ENCODE measurements around the gene BBS9. TPM values are rescaled to one million over a fixed set of nuclear protein-coding genes. Genes with fewer than 3 reads are reported as not detected.

BBS9 gene
- total and polyA plus RNA-seq, 2 donors (not counting 3 experiments of a cell fraction or from before 2014, with no cell fraction given) = 5.7 to 17.4 TPM

DNA sequence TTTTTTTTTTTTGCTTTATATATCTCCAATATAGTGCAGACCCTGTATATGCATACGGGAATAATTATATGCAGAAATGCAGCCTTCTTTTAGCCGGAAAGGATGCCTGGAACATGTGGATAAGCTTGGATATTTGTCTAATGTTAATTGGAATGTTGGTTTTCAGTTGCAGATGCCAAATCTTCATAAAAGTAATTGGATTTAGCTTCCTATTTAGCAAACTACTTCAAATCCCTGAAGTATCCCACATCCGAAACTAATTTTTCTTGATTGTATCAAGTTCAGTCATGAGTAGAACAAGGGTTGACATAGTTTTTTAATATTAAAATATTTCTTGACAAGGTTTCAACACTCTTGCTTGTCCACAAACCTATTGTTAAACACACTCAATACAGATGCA is 281.7 kb downstream of the BBS9 start:
- TF ChIP-seq POLR2A (IDR thresholded peaks at IDR 0.05; ENCODE audit: low read depth, low read length) (no peak), POLR2AphosphoS5 (IDR thresholded peaks at IDR 0.05; ENCODE audit: insufficient read depth, low read depth, low read length) (no peak), MYC (IDR thresholded peaks at IDR 0.05; ENCODE audit: low read depth, low read length) (no peak), EZH2 (IDR thresholded peaks at IDR 0.05; ENCODE audit: borderline replicate concordance, low read depth, low read length, severe bottlenecking) (no peak), GATA2 (IDR thresholded peaks at IDR 0.05; ENCODE audit: insufficient read depth, insufficient read length, low read depth, low read length) (no peak), JUN (IDR thresholded peaks at IDR 0.05; ENCODE audit: borderline replicate concordance, insufficient read depth, insufficient read length, low read depth) (no peak), FOS (IDR thresholded peaks at IDR 0.05; ENCODE audit: borderline replicate concordance, insufficient read depth, low read length) (no peak)
- TF ChIP-seq, protein P1, sequence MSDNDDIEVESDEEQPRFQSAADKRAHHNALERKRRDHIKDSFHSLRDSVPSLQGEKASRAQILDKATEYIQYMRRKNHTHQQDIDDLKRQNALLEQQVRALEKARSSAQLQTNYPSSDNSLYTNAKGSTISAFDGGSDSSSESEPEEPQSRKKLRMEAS (IDR thresholded peaks at IDR 0.05; ENCODE audit: insufficient read depth, insufficient read length) = no peak
- TF ChIP-seq, protein P2, sequence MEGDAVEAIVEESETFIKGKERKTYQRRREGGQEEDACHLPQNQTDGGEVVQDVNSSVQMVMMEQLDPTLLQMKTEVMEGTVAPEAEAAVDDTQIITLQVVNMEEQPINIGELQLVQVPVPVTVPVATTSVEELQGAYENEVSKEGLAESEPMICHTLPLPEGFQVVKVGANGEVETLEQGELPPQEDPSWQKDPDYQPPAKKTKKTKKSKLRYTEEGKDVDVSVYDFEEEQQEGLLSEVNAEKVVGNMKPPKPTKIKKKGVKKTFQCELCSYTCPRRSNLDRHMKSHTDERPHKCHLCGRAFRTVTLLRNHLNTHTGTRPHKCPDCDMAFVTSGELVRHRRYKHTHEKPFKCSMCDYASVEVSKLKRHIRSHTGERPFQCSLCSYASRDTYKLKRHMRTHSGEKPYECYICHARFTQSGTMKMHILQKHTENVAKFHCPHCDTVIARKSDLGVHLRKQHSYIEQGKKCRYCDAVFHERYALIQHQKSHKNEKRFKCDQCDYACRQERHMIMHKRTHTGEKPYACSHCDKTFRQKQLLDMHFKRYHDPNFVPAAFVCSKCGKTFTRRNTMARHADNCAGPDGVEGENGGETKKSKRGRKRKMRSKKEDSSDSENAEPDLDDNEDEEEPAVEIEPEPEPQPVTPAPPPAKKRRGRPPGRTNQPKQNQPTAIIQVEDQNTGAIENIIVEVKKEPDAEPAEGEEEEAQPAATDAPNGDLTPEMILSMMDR (IDR thresholded peaks at IDR 0.05; ENCODE audit: extremely low read depth in 1 of 2, insufficient read depth in 1 of 2, low read depth in 1 of 2, low read length in 2 of 2) = no peak
- H3K4me2 ChIP-seq (ENCODE audit: insufficient read depth, low read length) = no peak overlapping the region
- intact Hi-C loops (cut with micrococcal nuclease) = no loop called here
- no peaks in the 10 kb centered on the region for H3K4me1 ChIP-seq (ENCODE audit: control insufficient read depth, extremely low read depth, insufficient read depth, low read length)
- H3K79me2 ChIP-seq (ENCODE audit: control insufficient read depth, insufficient read depth, low read length) = no peaks in the 10 kb centered on the region
- H3K9ac ChIP-seq (replicated peaks; ENCODE audit: extremely low read depth, insufficient read depth, low read length) = no peak overlapping the region
- no peak overlapping the region for H3K27ac ChIP-seq (ENCODE audit: insufficient read depth, low read depth, low read length)
- H3K9me3 ChIP-seq (replicated peaks; ENCODE audit: control insufficient read depth, insufficient read depth, low read length) = no peaks in the 10 kb centered on the region
- no peaks in the 10 kb centered on the region for H3K9me1 ChIP-seq (replicated peaks; ENCODE audit: control insufficient read depth, extremely low read depth, insufficient read depth, low read length)
- no peaks in the 10 kb centered on the region for H4K20me1 ChIP-seq (replicated peaks; ENCODE audit: control insufficient read depth, extremely low read depth, insufficient read depth, low read length)
- FAIRE-seq (peak; percentile 35), DNase-seq (ENCODE audit: low read depth, low spot score) (no peak)
- ChIA-PET POLR2A (no interaction called here), CTCF (interaction anchor here (1.5 to 2.4 kb wide), 2 partner anchors 12 to 44 kb away, joined by 3 to 9 read pairs; no protein-coding TSS in a partner anchor)
- H3K36me3 ChIP-seq (ENCODE audit: control insufficient read depth in 2 of 2, extremely low read depth in 1 of 2, insufficient read depth in 2 of 2, low read length in 2 of 2) = no peaks in the 10 kb centered on the region
- no TSS peak for BruUV-seq (replicated peaks)
- no peak overlapping the region for H2AFZ ChIP-seq (ENCODE audit: low read depth, low read length)
- dilution Hi-C loops (cut with MboI; ENCODE audit: extremely low pct_ligation_motif_present, low sequenced_read_pairs) = no loop called here
- no peaks in the 10 kb centered on the region for H3K27me3 ChIP-seq (ENCODE audit: control insufficient read depth in 2 of 2, insufficient read depth in 2 of 2, low read length in 2 of 2)
- H3K4me3 ChIP-seq (replicated peaks in 1 of 3; ENCODE audit: insufficient read depth in 1 of 3, low read depth in 1 of 3, low read length in 3 of 3) = no peak overlapping the region

Measured in endothelial cell of umbilical vein (primary cell).